HG03103 (cell line): ENCODE results near the gene UGDH.
A peak's percentile ranks its signal among the peaks of the same experiment; 100 is the strongest.
"Not testable (repeated sequence)": the region's sequence is repeated elsewhere in the genome, so short reads cannot be mapped to it uniquely, and the experiment has no call there.

Experiments used
- ATAC-seq: cut with Tn5 transposase; IDR thresholded peaks from one replicate; pipeline ENCODE4 v1.9.1; 2021; ENCODE audit warnings: low read depth; ENCODE audit not compliant: unreplicated experiment

UGDH gene

DNA sequence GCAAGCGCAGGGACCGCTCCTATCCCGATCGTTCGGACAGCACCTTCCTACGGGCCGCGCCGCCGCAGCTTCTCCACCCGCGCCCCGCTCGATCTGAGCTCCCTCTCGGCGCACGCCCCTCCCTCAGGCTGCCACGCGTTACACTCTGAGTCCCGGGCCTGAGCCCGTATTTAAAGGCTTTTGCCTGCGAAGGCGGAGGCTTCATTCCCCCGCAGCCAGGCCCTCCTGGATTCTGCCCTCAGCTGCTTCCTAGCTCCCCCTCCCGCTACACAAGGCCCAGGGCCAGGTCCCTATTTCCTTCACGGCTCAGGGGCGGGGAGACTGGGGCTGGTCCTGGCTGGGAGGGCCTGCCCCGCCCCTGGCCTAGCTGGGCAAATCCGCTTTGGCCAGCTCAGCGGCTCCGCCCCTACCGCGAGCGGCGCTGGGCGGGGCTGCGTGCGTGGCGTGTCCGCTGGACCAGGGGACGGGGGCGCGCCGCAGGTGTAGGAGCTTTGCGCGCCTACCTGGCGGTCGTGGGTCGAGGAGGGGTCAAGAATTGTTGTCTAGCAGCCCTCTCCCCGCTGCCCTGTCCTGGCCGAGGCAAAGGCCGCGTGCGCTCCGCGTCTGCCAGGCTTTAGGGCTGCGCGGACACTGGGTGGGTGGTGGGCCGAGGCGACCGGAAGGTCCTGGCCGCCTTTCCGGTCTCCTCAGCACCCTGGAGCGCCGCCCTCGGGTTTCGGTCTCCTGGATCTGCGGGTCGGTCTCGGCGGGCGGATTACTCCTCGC lies at the start of gene UGDH:
Gene UGDH (minus strand): TSS at position 144 of the 765 bp plus-strand sequence. CDS start 5,927 bp downstream, outside the sequence.
- peak; percentile 92 for ATAC-seq

- no peak for ATAC-seq
Measured at GRCh38 chr4:39574946-39575345, 47.7 kb upstream of the UGDH start.

DNA sequence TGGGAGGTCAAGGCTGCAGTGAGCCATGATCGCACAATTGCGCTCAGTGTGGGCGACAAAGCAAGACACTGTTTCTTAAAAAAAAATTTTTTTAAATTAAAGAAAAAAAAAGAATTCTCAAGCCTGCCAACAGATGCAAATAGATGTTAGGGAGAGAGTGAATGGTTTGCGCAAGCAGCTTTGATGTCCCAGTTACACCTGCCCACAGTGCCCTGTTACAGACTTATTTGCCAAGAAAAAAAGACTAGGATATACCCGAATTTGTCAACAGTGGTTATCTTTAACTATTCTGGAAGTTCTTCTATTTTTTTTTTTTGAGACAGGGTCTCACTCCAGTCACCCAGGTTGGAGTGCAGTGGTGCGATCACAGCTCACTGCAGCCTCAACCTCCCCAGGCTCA lies 44.3 kb upstream of the UGDH start:
- no peak for ATAC-seq

- no peak for ATAC-seq
Measured at GRCh38 chr4:39571054-39571453, 43.8 kb upstream of the UGDH start.

- ATAC-seq: no peak
Measured at GRCh38 chr4:39569209-39569608, 42.0 kb upstream of the UGDH start.

DNA sequence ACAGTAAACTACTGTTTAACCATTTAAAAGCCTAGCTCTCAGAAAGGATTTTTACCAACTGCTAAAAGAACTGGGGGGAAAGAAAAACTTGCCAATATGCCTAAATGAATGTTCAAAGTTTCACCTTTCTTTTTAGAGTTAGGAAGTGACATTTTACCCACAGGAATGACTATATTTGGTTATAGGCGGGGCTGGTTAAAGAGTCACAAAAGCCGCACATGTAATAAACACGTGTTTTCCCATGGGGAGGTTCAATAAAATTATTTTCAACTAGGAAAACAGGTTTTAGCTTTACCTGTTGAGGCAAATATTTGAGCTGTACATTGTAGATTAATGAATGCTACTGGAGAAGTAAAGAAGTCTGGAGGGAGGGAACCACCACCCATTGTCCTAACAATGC lies 41.6 kb upstream of the UGDH start:
- ATAC-seq: no peak

GRCh38 chr4:39565878-39566600 lies 38.8 kb upstream of the UGDH start:
- no peak for ATAC-seq

DNA sequence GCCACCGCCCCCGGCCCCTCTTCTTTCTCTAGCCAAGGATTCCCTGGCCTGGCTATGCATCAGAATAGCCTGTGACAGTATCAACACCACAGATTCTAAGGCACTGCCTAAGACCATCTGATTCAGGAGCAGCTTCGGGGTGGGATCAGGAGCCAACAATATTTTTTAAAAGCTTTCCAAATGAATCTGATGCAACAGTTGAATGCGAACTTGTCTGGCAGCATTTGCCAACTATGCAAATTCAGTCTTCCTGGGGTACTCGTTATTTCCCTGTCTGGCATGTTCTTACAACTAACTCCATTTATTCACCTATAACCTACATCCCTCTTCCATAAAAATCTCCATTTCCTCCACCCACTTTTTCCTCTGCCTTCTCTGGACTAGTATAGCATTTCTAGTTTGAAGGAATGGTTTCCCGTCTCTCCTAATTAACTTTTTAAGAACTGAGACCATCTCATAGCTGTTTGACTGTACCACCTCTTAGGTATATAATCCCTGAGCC lies 36.2 kb upstream of the UGDH start:
- no peak for ATAC-seq

DNA sequence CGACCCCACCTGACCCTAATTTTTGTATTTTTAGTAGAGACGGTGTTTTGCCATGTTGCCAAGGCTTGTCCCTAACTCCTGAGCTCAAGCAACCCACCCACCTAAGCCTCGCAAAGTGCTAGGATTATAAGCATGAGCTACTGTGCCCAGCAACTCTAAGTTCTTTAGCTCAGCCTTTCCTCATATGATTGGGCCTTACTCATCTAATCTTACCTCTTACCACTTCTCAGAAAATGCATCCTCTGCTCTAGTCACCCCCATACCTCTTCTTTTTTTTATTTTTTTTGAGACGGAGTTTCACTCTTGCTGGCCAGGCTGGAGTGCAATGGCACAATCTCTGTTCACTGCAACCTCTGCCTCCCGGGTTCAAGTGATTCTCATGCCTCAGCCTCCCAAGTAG lies 35.6 kb upstream of the UGDH start:
- no peak for ATAC-seq

DNA sequence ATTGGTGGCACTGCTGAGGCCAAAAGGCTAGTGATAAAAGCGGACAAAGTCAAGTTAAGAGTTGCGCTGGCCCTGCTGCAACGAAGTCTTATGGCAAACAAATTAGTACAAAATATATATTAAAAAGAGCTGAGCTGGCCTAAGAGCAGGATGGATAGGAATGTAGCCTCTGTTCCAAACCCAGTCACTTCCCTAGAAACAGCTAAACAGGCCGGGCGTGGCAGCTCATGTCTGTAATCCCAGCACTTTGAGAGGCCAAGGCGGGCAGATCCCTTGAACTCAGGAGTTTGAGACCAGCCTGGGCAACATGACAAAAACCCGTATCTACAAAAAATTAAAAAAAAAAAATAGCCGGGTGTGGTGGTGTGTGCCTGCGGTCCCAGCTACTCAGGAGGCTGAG lies 32.4 kb upstream of the UGDH start:
- no peak for ATAC-seq

DNA sequence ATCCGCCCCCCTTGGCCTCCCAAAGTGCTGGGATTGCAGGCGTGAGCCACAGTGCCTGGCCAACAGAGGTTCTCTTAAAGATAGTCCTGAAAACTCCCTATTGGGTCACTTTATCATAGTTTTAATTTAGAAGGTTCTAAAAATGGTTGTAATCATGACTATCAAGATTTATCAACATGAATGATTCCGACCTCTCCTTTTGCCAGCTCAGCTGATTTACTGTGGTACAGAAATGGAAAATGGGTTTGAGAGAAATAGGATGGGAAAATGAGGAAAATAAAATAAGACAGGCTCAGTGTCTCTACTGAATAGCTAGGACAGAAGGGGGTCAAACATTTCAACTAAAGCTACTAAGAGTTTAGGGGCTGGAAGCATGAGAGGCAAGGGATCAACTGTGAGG lies 28.2 kb upstream of the UGDH start:
- ATAC-seq: no peak

GRCh38 chr4:39548425-39549067 lies 21.3 kb upstream of the UGDH start:
- ATAC-seq: no peak

DNA sequence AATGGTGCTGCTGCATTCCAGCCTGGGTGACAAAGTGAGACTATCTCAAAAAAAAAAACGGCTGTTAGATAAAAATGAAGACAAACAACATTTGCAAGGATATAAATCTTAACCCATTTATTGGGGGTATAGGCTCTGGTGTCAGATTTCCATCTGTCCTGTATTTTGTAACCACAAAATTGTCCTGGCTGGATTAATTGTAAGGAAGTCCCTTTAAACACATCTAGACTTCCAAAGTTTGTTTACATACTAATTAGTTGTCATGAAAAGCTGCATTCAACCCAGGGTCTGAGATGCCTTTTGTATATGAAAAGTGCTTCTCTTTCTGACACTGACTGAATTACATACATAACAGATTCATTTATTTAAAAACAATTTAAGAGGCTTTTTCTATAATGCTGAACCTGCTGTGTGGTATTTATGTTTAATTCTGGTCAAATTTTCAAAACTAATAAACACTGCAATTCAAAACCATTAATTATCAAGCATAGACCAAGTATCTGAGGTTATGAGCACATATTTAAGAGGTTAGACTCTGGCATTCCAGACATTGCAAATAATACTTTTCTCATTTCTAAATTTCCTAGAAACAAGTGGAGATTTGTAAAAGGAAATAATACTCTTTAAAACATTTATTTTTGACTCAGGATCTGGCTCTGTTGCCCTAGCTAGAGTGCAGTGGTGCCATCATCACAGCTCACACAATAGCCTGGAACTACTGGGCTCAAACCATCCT lies 17.5 kb upstream of the UGDH start:
- no peak for ATAC-seq

DNA sequence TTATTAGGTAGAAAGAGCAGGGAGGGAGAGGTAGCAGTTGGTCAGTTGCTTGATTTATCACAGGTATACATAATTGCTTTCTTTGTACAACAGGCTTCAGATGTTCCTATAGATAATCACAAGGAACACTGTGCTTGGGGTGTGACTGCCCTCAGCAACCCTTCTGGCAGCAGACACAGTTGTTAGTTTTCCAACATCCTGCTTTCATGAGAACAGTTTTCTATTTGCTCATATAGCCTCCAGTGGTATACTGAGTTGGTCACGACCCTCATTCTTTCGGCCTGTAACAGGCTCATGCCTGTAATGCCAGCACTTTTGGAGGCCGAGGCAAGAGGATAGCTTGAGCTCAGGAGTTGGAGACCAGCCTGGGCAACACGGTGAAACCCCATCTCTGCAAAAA lies 16.8 kb upstream of the UGDH start:
- ATAC-seq: not testable (repeated sequence)

DNA sequence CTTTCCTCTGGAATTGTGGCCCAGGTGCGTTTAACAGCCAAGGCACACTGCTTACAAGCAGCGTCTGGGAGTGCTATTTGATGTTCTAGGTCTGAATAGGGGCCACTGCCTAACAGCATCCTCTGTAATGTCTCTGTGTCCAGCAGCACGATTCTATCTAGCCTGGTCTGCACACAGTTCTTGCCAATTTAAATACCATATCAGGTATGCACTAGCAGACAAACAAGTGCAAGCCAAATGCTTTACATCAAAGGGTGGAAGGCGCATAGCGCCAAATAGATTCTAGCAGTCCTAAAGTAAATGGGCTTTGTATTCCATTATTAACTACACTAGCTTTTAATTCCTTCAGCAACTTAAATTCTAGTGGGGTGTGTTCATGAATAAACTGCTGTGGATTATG lies 15.8 kb upstream of the UGDH start:
- no peak for ATAC-seq

GRCh38 chr4:39542611-39543012 lies 15.4 kb upstream of the UGDH start:
- no peak for ATAC-seq

DNA sequence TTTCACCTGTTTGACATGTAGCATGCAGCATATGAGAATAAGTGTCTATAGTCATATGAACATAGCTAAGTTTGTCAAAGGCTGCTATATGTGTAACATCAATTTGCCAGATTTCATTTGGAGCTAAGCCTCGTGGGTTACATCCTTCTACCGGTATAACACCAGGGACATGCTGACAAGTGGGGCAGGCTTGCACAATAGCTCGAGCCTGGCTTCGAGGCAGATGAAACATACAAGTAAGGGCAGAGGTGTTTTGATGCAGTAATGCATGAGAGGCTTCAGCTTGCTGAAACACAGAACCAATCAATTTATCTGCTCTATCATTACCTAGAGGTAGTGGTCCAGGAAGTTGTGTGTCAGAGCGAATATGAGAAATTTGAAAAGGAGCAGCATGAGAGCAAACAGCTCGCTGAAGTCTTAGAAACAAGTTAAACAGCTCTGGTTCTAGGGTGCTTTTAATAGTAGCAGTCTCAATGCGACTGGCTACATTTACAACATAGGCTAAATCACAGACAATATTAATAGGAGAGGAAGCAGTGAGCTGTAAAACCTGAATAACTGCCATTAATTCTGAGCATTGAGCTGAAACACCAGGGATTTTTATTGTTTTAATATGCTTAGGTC lies 14.9 kb upstream of the UGDH start:
- ATAC-seq: no peak

GRCh38 chr4:39539089-39539611 lies 11.9 kb upstream of the UGDH start:
- ATAC-seq: no peak

- ATAC-seq: no peak
Measured at GRCh38 chr4:39533541-39533940, 6.3 kb upstream of the UGDH start.

GRCh38 chr4:39532237-39532636 lies 5.0 kb upstream of the UGDH start:
- ATAC-seq: not testable (repeated sequence)
